Left cardiac atrium (tissue), 4 donors: ENCODE results near the gene PRKRA. TPM values are rescaled to one million over a fixed set of nuclear protein-coding genes. Genes with fewer than 3 reads are reported as not detected.

Experiments used
- ATAC-seq, 2 donors: fragments of 200-7000 bp; cut with Tn5 transposase; one replicate each; pipeline ENCODE4 v1.9.1; 2020; ENCODE audit warnings: mild to moderate bottlenecking in 2 of 2, moderate library complexity in 2 of 2
- DNase-seq: peaks from one replicate; pipeline ENCODE4 v3.0.0-alpha.2; 2020
- intact Hi-C, 2 donors: fragments of 100-400 bp; cut with DNase I; formaldehyde crosslinking; loops; one replicate each; pipeline versions ENCODE4 v1.14.1 to v1.15.1; 2022 to 2023
- long read RNA-seq: library from polyadenylated mRNA; unstranded; transcript quantifications from one replicate; pipeline ENCODE4 v2.0.0, GENCODE V29; 2021
- total RNA-seq, 2 donors: library from RNA; stranded (reverse); fragmentation: NEBNext Ultra II Directional; extraction: Animal tissue kit (Norgen Biotek cat#: 25700); gene quantifications; one replicate each; pipeline ENCODE4 v1.2.1, GENCODE V29; 2021
- donor health status: DM: no; HTN: yes; CAD: no.
- donor health status: DM: no; HTN: yes; CAD: no; lungs with severe emphysema.
- donor health status: DM: yes; HTN: yes; CAD: no.
- donor health status: Dilated cardiomyopathy.

Gene PRKRA
- 10 to 100 TPM; 32.1 to 44.3 TPM for total RNA-seq
- long read RNA-seq, transcript PRKRA-201 (8 exons, 1,826 nt), result major isoform, 82 of 106 reads
- long read RNA-seq, partial matches to known transcripts, result 0 of 106 reads
- long read RNA-seq, other reads (novel, unspliced or antisense), result 21 of 106 reads

DNA sequence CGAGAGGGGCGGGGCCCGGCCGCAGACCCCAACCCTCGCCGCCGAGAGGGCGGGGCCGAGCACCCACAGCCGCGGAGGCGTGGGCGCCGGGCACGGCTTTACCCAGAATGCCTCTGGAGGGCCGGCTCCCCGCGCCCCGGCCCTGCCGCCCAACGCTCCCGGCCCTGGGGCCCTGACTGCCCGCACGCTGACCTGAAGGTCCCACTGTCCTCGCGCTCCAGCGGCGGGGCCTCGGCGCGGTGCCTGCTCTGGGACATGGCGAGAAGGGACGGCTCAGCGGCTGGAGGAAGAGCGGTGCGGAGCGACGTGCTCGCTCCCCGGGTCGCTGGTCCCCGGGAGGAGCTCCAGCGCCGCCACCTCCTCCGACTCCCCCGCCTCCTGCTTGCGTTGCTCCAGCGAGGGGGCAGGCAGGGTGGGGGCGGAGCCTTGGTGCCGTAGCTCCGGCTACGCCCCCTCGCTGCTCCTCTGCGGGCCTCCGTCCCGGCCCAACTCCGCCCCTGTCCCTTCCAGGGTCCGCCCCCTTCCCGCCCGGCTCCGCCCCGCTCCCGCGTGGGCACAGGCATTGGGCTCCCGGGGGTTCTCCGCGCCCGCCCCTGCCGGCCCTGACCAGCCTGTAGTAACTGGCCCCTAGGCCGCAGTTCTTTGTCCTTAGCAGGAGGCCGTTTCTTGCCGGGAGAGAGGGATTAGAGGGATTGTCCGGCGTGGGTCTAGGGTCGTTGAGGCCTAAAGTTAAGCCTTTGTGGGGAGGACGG, at the start of gene PRKRA, which contains the start of gene PJVK:
PRKRA (minus strand) TSS at position 402 of the 752 bp plus-strand sequence; CDS start at position 257, 145 bp downstream.
PJVK (plus strand) TSS at position 605 of the 752 bp plus-strand sequence. CDS start 2,032 bp downstream, outside the sequence.
- peak; percentile 98 to 99 for ATAC-seq
- intact Hi-C loops, result loop anchor here in 1 of 2 donors (2.0 kb wide), 1 partner anchor 28 kb away; the partner anchor contains the start of gene FKBP7
- peak; percentile 98 for DNase-seq

GRCh38 chr2:178499640-178500039, 48.7 kb upstream of the PRKRA start:
- DNase-seq, result no peak
- intact Hi-C loops, result no loop called here
- no peak for ATAC-seq

GRCh38 chr2:178498137-178498536, 47.2 kb upstream of the PRKRA start:
- ATAC-seq, result no peak

GRCh38 chr2:178496049-178496448, 45.1 kb upstream of the PRKRA start:
- DNase-seq (no peak), ATAC-seq (no peak)
- intact Hi-C loops, result no loop called here

More at GRCh38 chr2:178498137-178498536, 47.2 kb upstream of the PRKRA start:
- intact Hi-C loops, result no loop called here
- no peak for DNase-seq

- no peak for ATAC-seq
- intact Hi-C loops, result no loop called here
- DNase-seq, result no peak
These were observed 40.6 kb upstream of the PRKRA start for GRCh38 chr2:178491612-178492011.

DNA sequence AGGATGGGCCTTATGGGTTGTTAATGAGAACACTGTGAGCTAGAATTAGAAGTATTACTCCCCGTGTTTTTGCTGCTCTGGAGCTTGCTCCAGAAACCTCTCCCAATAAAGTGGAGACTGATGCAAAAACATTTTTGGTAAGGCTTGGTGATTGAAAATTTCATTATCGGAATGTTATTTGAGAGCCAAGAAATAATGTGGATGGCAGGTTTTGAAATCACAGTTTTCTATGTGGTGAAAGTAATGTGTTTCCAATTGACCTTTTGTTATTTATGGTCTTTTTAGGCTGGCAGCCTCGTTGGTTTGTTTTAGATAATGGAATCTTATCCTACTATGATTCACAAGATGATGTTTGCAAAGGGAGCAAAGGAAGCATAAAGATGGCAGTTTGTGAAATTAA, 34.4 kb upstream of the PRKRA start:
- intact Hi-C loops, result no loop called here
- DNase-seq, result no peak
- ATAC-seq, result no peak

- intact Hi-C loops, result no loop called here
- ATAC-seq, result no peak
- DNase-seq, result peak; percentile 68
These were observed 33.5 kb upstream of the PRKRA start for GRCh38 chr2:178484245-178485041.

DNA sequence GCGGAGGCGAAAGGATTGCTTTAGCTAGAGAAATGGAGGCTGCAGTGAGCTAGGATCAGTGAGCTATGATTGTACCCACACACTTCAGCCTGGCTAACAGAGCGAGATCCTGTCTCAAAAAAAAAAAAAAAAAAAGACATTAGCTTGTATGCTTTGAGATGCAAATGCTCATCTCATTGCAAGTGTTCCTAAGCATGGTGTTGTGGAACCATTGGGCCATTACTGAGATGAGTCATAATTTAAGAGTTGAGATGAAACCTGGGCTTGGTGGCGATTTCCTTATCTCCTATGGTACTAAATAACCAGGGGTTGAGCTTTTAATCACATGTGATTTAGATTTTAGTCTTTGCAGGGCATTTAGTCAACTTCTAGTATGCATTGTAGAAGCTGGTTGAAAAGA, 31.5 kb upstream of the PRKRA start:
- DNase-seq (no peak), ATAC-seq (no peak)
- intact Hi-C loops, result no loop called here

- DNase-seq (peak; percentile 98), ATAC-seq (peak; percentile 93 to 94)
- intact Hi-C loops, result no loop called here
These were observed 29.5 kb upstream of the PRKRA start, which contains the start of gene PLEKHA3 for GRCh38 chr2:178480227-178481181. PLEKHA3 (plus strand) TSS chr2:178480457; CDS start chr2:178480870, 413 bp downstream.

DNA sequence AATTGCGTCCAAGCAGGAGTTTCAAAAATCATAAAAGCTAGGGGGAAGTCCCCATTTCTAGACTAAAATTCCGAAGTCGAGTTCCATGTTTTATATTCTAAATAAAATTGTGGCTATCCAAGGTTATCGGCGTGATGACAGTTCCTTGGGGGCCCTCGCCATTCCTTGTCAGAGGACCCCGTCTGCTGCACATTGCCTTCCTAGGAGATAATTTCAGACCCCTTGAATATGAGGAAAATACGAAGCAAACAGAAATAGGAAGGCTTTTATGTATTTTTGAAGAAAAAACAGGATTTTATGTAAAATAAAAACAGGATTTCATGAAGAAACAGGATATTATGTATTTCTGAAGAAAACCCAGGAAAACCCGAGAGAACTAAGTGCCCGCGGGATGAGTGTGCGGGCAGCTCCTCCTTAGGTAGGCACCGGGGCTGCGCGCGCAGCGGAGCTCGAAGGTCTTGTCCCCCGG, 28.8 kb upstream of the PRKRA start:
- ATAC-seq (no peak), DNase-seq (no peak)
- intact Hi-C loops, result loop anchor here in 1 of 2 donors (2.0 kb wide), 1 partner anchor 29 kb away; the partner anchor contains the start of genes PJVK and PRKRA

GRCh38 chr2:178479275-178479616, 28.3 kb upstream of the PRKRA start:
- intact Hi-C loops, result loop anchor here in 1 of 2 donors (2.0 kb wide), 1 partner anchor 28 kb away; the partner anchor contains the start of genes PJVK and PRKRA
- DNase-seq (no peak), ATAC-seq (no peak)

GRCh38 chr2:178478439-178479274, 27.7 kb upstream of the PRKRA start, which contains the start of gene FKBP7:
FKBP7 (minus strand) TSS chr2:178478600; CDS start chr2:178478499, 101 bp downstream.
- ATAC-seq (peak; percentile 85 to 86), DNase-seq (peak; percentile 90)
- intact Hi-C loops, result loop anchor here in 1 of 2 donors (2.0 kb wide), 1 partner anchor 28 kb away; the partner anchor contains the start of genes PJVK and PRKRA

GRCh38 chr2:178478130-178478438, 27.1 kb upstream of the PRKRA start:
- no peak for DNase-seq
- no peak for ATAC-seq
- intact Hi-C loops, result loop anchor here in 1 of 2 donors (2.0 kb wide), 1 partner anchor 27 kb away; the partner anchor contains the start of genes PJVK and PRKRA

GRCh38 chr2:178477443-178478129, 26.6 kb upstream of the PRKRA start:
- ATAC-seq, result no peak
- DNase-seq, result no peak
- intact Hi-C loops, result loop anchor here in 1 of 2 donors (2.0 kb wide), 1 partner anchor 27 kb away; the partner anchor contains the start of genes PJVK and PRKRA

- intact Hi-C loops, result no loop called here
- DNase-seq, result no peak
- ATAC-seq, result no peak
These were observed 25.5 kb upstream of the PRKRA start for GRCh38 chr2:178476477-178476876.

- ATAC-seq (no peak), DNase-seq (no peak)
- intact Hi-C loops, result no loop called here
These were observed 23.6 kb upstream of the PRKRA start for GRCh38 chr2:178474560-178474959.

DNA sequence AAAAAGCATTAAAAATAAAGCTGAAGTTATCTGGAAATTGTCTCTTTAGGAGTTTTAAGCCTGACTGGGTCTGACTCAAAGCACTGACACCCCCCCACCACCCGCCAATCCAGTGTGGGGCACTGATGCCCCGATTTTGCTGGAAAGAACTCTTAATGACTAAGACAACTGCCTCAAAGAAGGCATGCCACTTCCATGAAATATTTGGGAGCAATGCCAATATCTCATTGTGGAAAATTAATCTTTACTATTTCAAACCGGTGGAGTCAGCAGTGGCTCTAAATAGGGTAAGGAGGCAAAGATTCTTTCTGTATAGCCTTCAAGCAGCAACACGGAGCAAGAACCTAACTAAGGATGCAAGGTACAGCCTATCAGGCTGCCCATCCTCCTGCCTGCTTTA, 23.0 kb upstream of the PRKRA start:
- no peak for DNase-seq
- intact Hi-C loops, result no loop called here
- ATAC-seq, result no peak
